GM23248 (cell line): ENCODE measurements around the gene MYO1E. TPM values are rescaled to one million over a fixed set of nuclear protein-coding genes. Genes with fewer than 3 reads are reported as not detected.

Experiments used
- DNase-seq: peaks from one replicate; pipeline ENCODE4 v3.0.0-alpha.2; 2015
- H2AFZ ChIP-seq: fragments of 200-600 bp; sonication (generic); 2 replicates; pipeline ENCODE4 v1.6.1; 2016; ENCODE audit warnings: antibody characterized with exemption
- H3F3A ChIP-seq: fragments of 200-600 bp; sonication (generic); 2 replicates; pipeline ENCODE4 v1.6.1; 2016; ENCODE audit warnings: mild to moderate bottlenecking, antibody characterized with exemption, mixed run types; ENCODE audit not compliant: insufficient read depth
- H3K27ac ChIP-seq: fragments of 200-600 bp; sonication (generic); 2 replicates; pipeline ENCODE4 v1.5.1; 2016; ENCODE audit warnings: mild to moderate bottlenecking
- H3K27me3 ChIP-seq: fragments of 200-600 bp; sonication (generic); replicated peaks from 2 replicates; pipeline ENCODE4 v1.6.1; 2016; ENCODE audit warnings: mild to moderate bottlenecking; ENCODE audit not compliant: insufficient read depth
- H3K36me3 ChIP-seq: fragments of 200-600 bp; sonication (generic); 2 replicates; pipeline ENCODE4 v1.6.1; 2016; ENCODE audit warnings: low read depth, mild to moderate bottlenecking
- H3K4me1 ChIP-seq: fragments of 200-600 bp; sonication (generic); 2 replicates; pipeline ENCODE4 v1.6.1; 2016; ENCODE audit warnings: mild to moderate bottlenecking; ENCODE audit not compliant: insufficient read depth
- H3K4me2 ChIP-seq: fragments of 200-600 bp; sonication (generic); one replicate; pipeline ENCODE4 v1.6.1; 2016; ENCODE audit warnings: mild to moderate bottlenecking; ENCODE audit not compliant: unreplicated experiment
- H3K4me3 ChIP-seq: fragments of 200-600 bp; sonication (generic); 2 replicates; pipeline ENCODE4 v1.5.1; 2016; ENCODE audit warnings: mild to moderate bottlenecking
- H3K79me2 ChIP-seq: fragments of 200-600 bp; sonication (generic); 2 replicates; pipeline ENCODE4 v1.6.1; 2016; ENCODE audit warnings: mild to moderate bottlenecking; ENCODE audit not compliant: insufficient read depth
- H3K9ac ChIP-seq: fragments of 200-600 bp; sonication (generic); 2 replicates; pipeline ENCODE4 v1.6.1; 2016; ENCODE audit warnings: mild to moderate bottlenecking
- H3K9me2 ChIP-seq: fragments of 200-600 bp; sonication (generic); 2 replicates; pipeline ENCODE4 v1.6.1; 2016; ENCODE audit warnings: mixed run types, mild to moderate bottlenecking, moderate library complexity; ENCODE audit not compliant: insufficient read depth
- H3K9me3 ChIP-seq: fragments of 200-600 bp; sonication (generic); one replicate; pipeline ENCODE4 v1.6.1; 2017; ENCODE audit warnings: low read depth
- H4K20me1 ChIP-seq: fragments of 200-600 bp; sonication (generic); 2 replicates; pipeline ENCODE4 v1.6.0; 2016; ENCODE audit not compliant: insufficient read depth
- EZH2 ChIP-seq: fragments of 200-600 bp; sonication (generic); IDR thresholded peaks from 2 replicates; pipeline ENCODE4 v1.6.1; 2018; ENCODE audit warnings: antibody characterized with exemption, mild to moderate bottlenecking; ENCODE audit not compliant: insufficient read depth, poor library complexity, severe bottlenecking
- EZH2phosphoT487 ChIP-seq: fragments of 200-600 bp; sonication (generic); IDR thresholded peaks from 2 replicates; pipeline ENCODE4 v1.6.1; 2018; ENCODE audit warnings: antibody characterized with exemption, moderate library complexity, mild to moderate bottlenecking, low read depth; ENCODE audit not compliant: insufficient read depth
- WGBS, 2 experiments: methylation state at CpG; one replicate each; pipeline ENCODE4 v1.1.6; 2015 to 2017; ENCODE audit warnings: low lambda C conversion rate in 2 of 2, low coverage in 1 of 2; ENCODE audit errors: missing lambda C conversion rate in 2 of 2; 5-methylcytosine and 5-hydroxymethylcytosine counted together
- in situ Hi-C: fragments of 300-500 bp; cut with MboI; formaldehyde crosslinking; loops from 2 replicates; pipeline ENCODE4 v1.15.0; 2020
- polyA plus RNA-seq: library from polyadenylated mRNA; unstranded; fragments of >200 nt; fragmentation: Nextera tagmentation; extraction: Ambion mirVana; gene quantifications from 2 replicates; pipeline ENCODE4 v1.2.1, GENCODE V29; 2016
- total RNA-seq: library from RNA; depleted of rRNA; stranded (reverse); fragments of >200 nt; shearing (Covaris generic); gene quantifications from 2 replicates; pipeline ENCODE4 v1.2.3, GENCODE V29; 2014

Gene MYO1E
- total and polyA plus RNA-seq, 2 experiments from 2014 or later: 155 to 190 TPM

DNA sequence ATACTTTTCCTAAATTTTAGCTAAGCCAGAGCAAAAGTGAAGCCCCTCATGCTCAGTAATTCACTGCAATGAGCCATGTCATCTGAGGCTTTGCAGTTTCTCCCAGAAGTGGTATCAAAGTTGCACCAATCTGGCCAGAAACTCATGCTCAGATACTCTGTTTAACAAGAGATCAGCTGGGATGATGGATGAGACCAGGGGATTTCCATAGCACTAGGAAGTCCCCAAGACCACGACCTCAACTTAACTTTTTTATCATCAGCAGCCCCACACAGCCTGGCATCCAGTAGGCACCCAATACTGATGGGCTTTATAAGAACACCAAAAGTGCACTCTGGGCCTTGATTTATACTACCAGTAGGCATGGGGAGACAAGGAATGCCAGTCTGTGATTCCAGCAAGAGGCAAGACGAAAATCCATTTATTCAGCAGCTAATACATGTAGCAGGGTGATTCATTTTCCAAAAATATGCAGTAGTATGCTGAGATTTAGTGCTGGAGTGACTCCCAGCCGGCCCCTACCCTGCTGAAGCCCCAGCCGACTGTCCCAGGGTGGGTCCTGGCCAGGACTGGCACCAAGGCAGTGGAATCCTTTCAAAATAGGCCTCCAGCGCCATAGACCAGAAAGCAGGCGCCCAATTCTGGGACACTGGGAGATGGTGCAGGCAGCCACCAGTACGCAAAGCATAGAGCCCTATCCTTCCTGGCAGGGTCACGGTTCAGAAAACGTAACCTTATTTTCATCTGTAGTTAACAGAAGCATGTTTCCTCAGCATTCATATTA lies 166.6 kb downstream of the MYO1E start:
- Histone ChIP-seq H3K36me3 (peaks cover 82% of the 10 kb centered on the region), H2AFZ (no peak overlapping the region), H3K27me3 (no peaks in the 10 kb centered on the region), H3F3A (peaks cover 34% of the 10 kb centered on the region), H3K4me1 (0 out of 2 replicates have a peak, but pooled peaks cover 12% of the 10 kb centered on the region), H3K27ac (no peak overlapping the region), H3K9me2 (no peaks in the 10 kb centered on the region), H3K4me2 (no peak overlapping the region), H3K9ac (no peak overlapping the region), H4K20me1 (no peaks in the 10 kb centered on the region), H3K79me2 (peaks cover 12% of the 10 kb centered on the region; the same call in 1 of the 2 replicates), H3K9me3 (no peaks in the 10 kb centered on the region), H3K4me3 (no peak overlapping the region)
- in situ Hi-C loops: no loop called here
- TF ChIP-seq EZH2phosphoT487 (no peak), EZH2 (no peak)
- WGBS, 2 experiments: 92 to 94% methylated on average over 9 of the region's 9 CpGs
- no peak for DNase-seq

GRCh38 chr15:59203657-59204056 lies 169.0 kb downstream of the MYO1E start:
- TF ChIP-seq EZH2 (no peak), EZH2phosphoT487 (no peak)
- WGBS, 2 experiments: 91 to 92% methylated on average over 3 of the region's 3 CpGs
- DNase-seq: no peak
- Histone ChIP-seq H3K4me1 (peaks cover 15% of the 10 kb centered on the region), H3K9ac (no peak overlapping the region), H3K36me3 (peaks cover 80% of the 10 kb centered on the region), H3K4me2 (no peak overlapping the region), H3K79me2 (peaks cover 12% of the 10 kb centered on the region; the same call in 1 of the 2 replicates), H3K9me2 (no peaks in the 10 kb centered on the region), H4K20me1 (no peaks in the 10 kb centered on the region), H3K27me3 (no peaks in the 10 kb centered on the region), H3F3A (peaks cover 26% of the 10 kb centered on the region), H3K4me3 (no peak overlapping the region), H3K27ac (no peak overlapping the region), H3K9me3 (no peaks in the 10 kb centered on the region), H2AFZ (no peak overlapping the region)
- in situ Hi-C loops: no loop called here

GRCh38 chr15:59203008-59203407 lies 169.7 kb downstream of the MYO1E start:
- in situ Hi-C loops: no loop called here

GRCh38 chr15:59200560-59200959 lies 172.1 kb downstream of the MYO1E start:
- Histone ChIP-seq H3K4me3 (no peak overlapping the region), H3K4me2 (peak overlapping the region; percentile 3), H3K9ac (peak overlapping the region; percentile 24; the same call in 1 of the 2 replicates), H3K27ac (peak overlapping the region; percentile 69), H3K36me3 (peaks cover 63% of the 10 kb centered on the region), H3K79me2 (peaks cover 4% of the 10 kb centered on the region; the same call in 1 of the 2 replicates), H4K20me1 (no peaks in the 10 kb centered on the region), H3K9me2 (no peaks in the 10 kb centered on the region), H3K9me3 (no peaks in the 10 kb centered on the region), H2AFZ (no peak overlapping the region), H3K27me3 (no peaks in the 10 kb centered on the region), H3K4me1 (peaks cover 11% of the 10 kb centered on the region), H3F3A (peaks cover 26% of the 10 kb centered on the region)
- no peak for DNase-seq
- in situ Hi-C loops: no loop called here
- TF ChIP-seq EZH2 (no peak), EZH2phosphoT487 (no peak)
- 95 to 96% methylated on average over 9 of the region's 9 CpGs for WGBS, 2 experiments

More at GRCh38 chr15:59203008-59203407, 169.7 kb downstream of the MYO1E start:
- Histone ChIP-seq H3K27me3 (no peaks in the 10 kb centered on the region), H3K36me3 (peaks cover 73% of the 10 kb centered on the region), H4K20me1 (no peaks in the 10 kb centered on the region), H3K79me2 (peaks cover 12% of the 10 kb centered on the region; the same call in 1 of the 2 replicates), H3K4me1 (peaks cover 11% of the 10 kb centered on the region), H3K4me3 (no peak overlapping the region), H2AFZ (no peak overlapping the region), H3K9me2 (no peaks in the 10 kb centered on the region), H3K9me3 (no peaks in the 10 kb centered on the region), H3K27ac (no peak overlapping the region), H3K4me2 (no peak overlapping the region), H3F3A (peaks cover 20% of the 10 kb centered on the region), H3K9ac (no peak overlapping the region)
- 97 to 99% methylated on average over 6 of the region's 6 CpGs for WGBS, 2 experiments
- no peak for TF ChIP-seq EZH2phosphoT487
- DNase-seq: no peak
